Measurements from ENCODE around the gene PDLIM3.

Gene PDLIM3

GRCh38 chr4:185502386-185502785, 32.9 kb downstream of the PDLIM3 start:
- no peak for TF ChIP-seq CTCF (IDR thresholded peaks at IDR 0.05; ENCODE audit: low read depth, low read length, missing control alignments)
- no peak for DNase-seq (ENCODE audit: extremely low read depth, low read depth)
- no peak overlapping the region for H3K4me3 ChIP-seq (replicated peaks; ENCODE audit: low read depth, low read length)

GRCh38 chr4:185500576-185500975, 34.7 kb downstream of the PDLIM3 start:
- no peak overlapping the region for H3K4me3 ChIP-seq (replicated peaks; ENCODE audit: low read depth, low read length)
- TF ChIP-seq CTCF (IDR thresholded peaks at IDR 0.05; ENCODE audit: low read depth, low read length, missing control alignments) = no peak
- no peak for DNase-seq (ENCODE audit: extremely low read depth, low read depth)

GRCh38 chr4:185500035-185500434, 35.3 kb downstream of the PDLIM3 start:
- no peak for TF ChIP-seq CTCF (IDR thresholded peaks at IDR 0.05; ENCODE audit: low read depth, low read length, missing control alignments)
- no peak overlapping the region for H3K4me3 ChIP-seq (replicated peaks; ENCODE audit: low read depth, low read length)
- DNase-seq (ENCODE audit: extremely low read depth, low read depth) = no peak

- no peak overlapping the region for H3K4me3 ChIP-seq (replicated peaks; ENCODE audit: low read depth, low read length)
- no peak for TF ChIP-seq CTCF (IDR thresholded peaks at IDR 0.05; ENCODE audit: low read depth, low read length, missing control alignments)
- DNase-seq (ENCODE audit: extremely low read depth, low read depth) = no peak
Measured at GRCh38 chr4:185488650-185489049, 46.7 kb downstream of the PDLIM3 start.

- DNase-seq (ENCODE audit: extremely low read depth, low read depth) = no peak
- TF ChIP-seq CTCF (IDR thresholded peaks at IDR 0.05; ENCODE audit: low read depth, low read length, missing control alignments) = no peak
Measured at GRCh38 chr4:185481401-185481800, 53.9 kb downstream of the PDLIM3 start.

GRCh38 chr4:185480016-185480732, 55.1 kb downstream of the PDLIM3 start:
- DNase-seq (ENCODE audit: extremely low read depth, low read depth) = no peak
- no peak overlapping the region for H3K4me3 ChIP-seq (replicated peaks; ENCODE audit: low read depth, low read length)
- no peak for TF ChIP-seq CTCF (IDR thresholded peaks at IDR 0.05; ENCODE audit: low read depth, low read length, missing control alignments)

More at GRCh38 chr4:185481401-185481800, 53.9 kb downstream of the PDLIM3 start:
- H3K4me3 ChIP-seq (replicated peaks; ENCODE audit: low read depth, low read length) = no peak overlapping the region

All from HFF-Myc (cell line).